OCI-LY1 (cell line): ENCODE results near the gene MBNL2.

ENCODE experiments used
- EZH2 ChIP-seq: fragments of 200-600 bp; sonication (generic), shearing (Covaris generic); IDR thresholded peaks from 2 replicates; pipeline ENCODE4 v1.8.0; 2017; ENCODE audit warnings: borderline replicate concordance, mixed run types, mild to moderate bottlenecking, antibody characterized with exemption, low read length, moderate library complexity, mixed read lengths
- TF ChIP-seq, protein P1 (sequence below): fragments of 200-600 bp; sonication (generic), shearing (Covaris generic); IDR thresholded peaks from 2 replicates; pipeline ENCODE4 v1.5.1; 2017; ENCODE audit warnings: mild to moderate bottlenecking, antibody characterized with exemption, low read length, moderate library complexity, mixed read lengths

- TF ChIP-seq, protein P1, sequence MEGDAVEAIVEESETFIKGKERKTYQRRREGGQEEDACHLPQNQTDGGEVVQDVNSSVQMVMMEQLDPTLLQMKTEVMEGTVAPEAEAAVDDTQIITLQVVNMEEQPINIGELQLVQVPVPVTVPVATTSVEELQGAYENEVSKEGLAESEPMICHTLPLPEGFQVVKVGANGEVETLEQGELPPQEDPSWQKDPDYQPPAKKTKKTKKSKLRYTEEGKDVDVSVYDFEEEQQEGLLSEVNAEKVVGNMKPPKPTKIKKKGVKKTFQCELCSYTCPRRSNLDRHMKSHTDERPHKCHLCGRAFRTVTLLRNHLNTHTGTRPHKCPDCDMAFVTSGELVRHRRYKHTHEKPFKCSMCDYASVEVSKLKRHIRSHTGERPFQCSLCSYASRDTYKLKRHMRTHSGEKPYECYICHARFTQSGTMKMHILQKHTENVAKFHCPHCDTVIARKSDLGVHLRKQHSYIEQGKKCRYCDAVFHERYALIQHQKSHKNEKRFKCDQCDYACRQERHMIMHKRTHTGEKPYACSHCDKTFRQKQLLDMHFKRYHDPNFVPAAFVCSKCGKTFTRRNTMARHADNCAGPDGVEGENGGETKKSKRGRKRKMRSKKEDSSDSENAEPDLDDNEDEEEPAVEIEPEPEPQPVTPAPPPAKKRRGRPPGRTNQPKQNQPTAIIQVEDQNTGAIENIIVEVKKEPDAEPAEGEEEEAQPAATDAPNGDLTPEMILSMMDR, result no peak
- no peak for TF ChIP-seq EZH2
Measured at GRCh38 chr13:97333983-97334382, 111.8 kb downstream of the MBNL2 start.
